Dedifferentiated amniotic fluid mesenchymal stem cell (primary cell): ENCODE measurements around the gene MRPS23.
"Not testable (repeated sequence)": the region's sequence is repeated elsewhere in the genome, so short reads cannot be mapped to it uniquely, and the experiment has no call there.

ENCODE experiments used
- DNase-seq: peaks from one replicate; pipeline ENCODE4 v3.0.0-alpha.2; 2016; ENCODE audit errors: extremely low spot score

The MRPS23 gene

DNA sequence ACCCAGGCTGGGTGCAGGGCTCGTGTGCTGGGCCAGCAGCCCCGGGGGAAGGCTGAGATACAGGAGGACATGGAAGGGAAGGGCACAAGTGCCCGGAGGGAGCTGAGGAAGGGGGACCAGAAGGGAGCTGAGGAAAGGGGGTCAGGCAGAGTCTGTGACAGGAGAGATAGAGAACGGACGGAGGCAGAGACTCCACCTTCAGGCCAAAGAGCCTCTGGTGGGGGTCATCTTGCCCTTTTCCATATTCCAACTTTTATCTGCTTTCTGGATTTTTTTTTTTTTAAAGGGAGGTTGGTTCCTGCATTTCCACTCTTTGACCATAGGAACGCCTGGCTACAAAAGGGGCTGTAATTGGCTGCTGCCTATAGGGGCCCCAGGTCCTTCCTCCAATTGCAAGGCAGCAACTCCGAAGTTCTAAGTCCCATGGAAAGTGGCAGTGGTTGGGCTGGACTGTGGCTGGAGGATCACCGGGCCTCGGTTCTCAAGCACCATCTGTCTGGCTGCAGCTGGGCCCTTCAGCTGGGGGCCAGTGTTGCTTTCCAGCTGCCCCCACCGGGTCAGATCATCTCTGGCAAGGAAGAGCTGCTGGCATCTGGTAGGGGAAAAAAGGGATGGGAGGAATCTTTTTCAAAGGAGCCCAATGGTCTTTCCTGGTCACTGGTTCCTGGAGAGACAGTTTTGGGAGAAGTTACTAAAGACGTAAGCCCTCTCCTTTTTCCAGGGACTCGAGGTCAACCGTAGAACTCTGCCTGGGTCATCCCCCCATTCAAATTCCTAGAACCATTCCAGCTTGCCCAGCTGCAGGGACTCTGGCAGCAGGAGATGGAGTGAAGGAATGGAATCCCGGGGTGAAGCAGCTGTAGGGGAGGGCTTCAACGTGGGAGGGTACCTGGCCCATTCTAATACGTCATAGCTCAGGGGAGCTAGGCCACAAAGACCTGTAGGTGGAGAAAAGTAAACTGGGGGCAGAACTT is 13.1 kb upstream of the MRPS23 start:
- no peak for DNase-seq

DNA sequence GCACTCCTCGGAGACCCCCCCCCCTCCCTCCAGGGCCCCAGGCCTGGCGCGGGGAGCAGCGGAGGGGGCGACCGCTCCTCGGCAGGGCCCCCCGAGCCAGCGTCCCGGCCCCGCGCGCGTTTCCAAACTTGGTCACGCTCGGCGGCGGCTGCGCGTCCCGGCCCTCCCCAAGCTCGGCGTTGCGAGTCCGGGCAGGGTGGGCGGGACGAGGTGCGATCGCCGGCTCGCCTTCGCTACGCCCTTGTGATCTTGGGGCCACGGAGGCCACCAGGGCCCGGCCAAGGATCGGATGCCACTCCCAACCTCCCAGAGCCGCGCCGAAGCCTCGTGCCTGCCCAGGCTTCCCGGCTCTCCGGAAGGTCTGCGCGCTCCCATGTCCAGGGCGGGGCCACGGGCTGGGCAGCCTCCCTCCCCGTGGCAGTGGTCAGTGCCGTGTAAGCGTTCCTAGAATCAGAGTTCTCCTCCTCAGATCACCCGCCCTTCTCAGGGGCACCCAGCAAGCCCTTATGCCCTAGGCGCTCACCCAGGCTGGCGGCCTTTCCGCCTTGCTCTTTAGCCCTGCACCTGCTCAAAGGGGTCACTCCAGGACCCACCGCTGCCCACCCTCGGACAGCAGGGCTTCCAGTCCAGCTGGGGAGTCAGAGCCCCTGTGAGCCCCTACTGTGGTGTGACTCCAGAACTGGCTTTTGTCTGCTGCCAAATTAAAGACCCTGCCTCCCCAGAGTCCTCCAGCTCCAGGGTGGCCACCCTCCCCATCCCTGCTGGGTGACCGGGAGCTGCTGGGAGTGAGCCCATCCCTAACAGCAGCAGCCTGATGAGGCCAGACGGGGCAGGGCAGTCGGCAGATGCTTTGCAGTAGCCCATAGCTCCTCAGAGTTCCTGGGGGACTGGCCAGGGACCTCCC is 12.2 kb upstream of the MRPS23 start:
- no peak for DNase-seq

DNA sequence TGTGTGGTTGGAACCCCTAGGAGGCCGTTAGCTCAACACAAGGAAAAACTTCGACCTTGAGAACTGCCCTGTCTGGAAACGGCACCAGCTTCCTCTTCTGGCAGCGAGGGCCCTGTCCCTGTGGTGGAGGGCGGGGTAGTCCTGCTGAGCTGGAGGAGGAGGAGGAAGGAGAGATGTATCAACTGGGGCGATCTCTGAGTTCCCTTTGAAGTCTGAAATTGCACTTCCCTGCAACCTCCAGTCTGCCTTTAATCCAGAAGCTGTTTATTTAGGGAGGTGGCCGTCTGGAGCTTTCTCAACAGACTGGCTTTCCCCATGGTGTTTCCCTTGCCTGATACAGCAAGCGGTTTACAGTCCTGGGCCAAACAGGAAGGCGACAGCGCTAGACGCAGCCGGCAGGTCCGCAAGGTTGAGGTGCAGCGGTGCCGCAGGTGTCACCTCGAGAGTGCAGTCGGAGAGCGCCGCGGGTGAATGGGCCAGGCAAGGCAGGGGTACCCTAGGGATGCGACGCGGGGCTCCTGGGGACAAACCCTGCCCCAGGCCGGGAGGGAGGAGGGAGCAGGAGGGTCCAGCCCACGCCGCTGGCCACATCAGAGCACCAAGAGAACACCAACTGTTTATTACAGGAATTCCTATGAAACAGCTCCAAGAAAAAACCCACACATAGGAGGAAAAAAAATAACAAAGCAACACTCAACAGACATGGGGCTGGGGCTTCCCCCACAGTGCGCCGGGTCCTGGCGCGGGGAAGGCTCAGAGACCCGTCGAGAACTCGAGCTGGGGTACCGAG is 11.4 kb upstream of the MRPS23 start:
- DNase-seq: no peak

DNA sequence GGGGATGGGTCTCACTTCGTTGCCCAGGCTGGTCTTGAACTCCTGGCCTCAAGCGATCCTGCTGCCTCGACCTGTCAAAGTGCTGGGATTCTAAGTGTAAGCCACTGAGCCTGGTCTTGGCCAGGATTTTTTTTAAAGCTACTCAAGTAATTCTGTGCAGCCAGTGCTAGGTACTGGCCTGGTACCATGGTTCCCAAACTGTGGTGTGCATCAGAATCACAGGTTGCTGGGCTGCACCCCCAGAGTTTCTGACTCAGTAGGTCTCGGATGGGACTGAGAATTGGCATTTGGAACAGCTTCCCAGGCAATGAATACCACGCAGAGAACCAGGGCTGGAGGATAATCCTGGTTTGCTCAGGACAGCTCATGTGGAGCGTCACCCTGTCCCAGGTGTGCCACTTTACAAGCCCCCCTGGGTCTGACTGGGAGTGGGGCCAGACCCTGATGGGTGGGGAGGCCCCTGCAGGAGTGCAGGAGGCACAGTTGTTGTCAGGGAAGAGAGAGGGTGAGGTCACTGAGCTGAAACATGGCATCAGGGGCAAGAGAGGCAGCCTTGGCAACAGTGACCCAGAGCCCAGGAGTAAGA is 10.7 kb upstream of the MRPS23 start:
- no peak for DNase-seq

DNA sequence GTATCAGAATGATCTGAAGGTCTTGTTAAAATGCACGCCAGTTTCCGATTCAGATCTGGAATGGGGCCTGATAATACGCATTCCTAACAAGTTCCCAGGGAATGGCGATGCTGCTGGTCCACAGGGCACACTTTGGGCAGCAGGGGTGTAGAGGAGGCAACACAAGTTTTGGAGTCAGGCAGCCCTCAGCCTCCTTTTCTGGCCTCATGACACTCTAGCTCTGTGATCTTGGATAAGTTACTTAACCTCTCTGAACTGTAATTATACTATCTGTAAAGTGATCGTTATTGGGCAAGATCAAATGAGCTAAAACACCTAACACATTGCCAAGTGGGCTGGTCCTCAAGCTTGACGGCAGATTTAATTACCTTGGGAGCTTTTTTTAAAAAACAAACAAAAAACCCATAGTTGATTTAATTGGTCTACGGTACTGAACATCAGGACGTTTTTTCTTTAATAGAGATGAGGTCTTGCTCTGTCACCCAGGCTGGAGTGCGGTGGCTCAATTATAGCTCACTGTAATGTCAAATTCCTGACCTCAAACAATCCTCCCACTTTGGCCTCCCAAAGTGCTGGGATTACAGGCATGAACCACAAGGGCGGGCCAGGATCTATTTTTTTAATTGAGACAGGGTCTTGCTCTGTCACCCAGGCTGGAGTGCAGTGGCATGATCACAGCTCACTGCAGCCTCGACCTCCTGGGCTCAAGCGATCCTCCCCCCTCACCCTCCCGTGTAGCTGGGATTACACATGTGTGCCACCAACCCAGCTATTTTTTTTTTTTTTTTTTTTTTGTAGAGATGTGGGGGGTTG is 10.0 kb upstream of the MRPS23 start:
- DNase-seq: no peak

DNA sequence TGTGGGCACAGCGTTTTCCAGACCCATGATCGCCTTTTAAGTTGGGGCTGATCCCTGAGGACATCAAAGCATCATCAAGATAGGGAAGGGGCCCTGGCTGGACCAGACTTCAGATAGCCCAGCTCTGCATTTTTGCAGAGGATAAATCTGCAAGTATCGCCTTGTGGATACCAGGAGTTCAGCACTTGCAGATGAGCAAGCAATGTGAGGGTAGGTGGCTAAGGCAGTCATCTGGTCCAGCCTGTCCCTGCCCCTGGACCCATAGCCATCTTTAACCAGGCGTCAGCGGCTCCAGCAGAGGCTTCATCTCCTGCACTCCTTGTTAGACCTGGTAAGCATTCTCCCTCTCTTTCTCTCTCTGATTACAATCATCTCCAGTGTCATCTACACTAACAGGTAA is 9.0 kb upstream of the MRPS23 start:
- no peak for DNase-seq

DNA sequence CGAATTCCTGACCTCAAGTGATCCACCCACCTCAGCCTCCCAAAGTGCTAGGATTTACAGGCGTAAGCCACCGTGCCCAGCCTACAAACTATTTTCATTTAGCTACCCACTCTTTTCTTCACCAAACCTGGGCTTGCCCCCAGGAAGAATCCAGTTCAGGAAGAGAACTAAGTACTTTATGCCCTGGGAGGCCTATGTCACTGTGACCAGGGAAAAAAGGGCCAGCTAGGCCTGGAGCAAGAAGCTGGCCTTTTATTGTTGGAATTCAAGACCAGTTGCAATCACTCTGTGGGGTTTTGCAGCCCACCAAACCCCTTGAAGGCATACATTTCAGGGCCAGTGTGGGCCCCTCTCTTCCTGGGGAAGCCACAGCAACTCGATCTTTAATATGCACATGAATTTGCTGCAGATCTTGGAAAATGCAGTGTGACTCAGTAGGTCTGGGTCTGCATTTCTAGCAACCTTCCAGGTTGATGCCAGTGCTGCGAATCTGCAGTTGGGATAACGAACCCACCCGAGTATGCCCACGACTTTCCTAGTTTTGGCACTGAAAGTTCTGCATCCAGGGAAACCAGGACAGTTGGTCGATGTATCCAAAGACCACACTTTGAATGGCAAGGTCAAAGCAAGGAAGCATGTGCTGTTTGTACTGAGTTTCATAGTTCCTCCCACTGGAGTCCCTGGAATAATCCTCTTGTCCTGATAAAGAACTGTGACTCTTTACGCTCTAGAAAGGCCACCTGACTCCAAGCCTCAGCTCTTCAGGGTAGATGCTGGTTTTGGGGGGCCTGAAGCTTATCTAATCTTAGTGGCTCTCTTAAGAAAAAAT is 7.2 kb upstream of the MRPS23 start:
- DNase-seq: no peak

DNA sequence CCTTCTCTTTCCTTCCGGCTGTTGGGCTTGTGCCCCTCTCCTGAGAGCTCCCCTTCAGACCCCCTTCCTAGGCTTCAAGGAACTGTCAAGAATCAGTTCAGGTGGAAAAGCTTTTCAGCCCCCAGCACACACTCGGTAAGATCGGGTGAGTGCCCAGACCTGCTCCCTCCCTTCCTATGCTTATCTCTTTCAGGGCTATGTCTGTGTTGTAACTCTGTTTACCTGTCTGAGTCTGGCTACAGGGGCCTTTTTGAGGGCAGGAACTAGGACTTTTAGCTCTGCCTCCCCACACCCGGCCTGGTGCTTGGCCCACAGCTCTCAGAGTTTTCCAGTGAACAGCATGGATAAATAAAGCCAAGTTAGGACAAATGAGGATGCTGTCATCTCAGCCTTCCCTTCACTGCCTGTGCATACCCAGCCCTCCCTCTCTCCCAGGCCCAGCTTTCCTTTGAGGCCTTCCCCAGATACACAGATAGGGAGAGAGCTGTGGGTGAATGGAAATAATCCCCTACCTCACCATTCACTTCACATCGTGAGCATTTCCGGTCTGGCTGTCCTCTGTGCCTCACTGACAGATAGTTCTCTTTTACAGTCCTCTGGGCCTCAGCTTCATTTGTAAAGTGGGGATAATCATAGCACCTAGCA is 5.7 kb upstream of the MRPS23 start:
- DNase-seq: no peak

DNA sequence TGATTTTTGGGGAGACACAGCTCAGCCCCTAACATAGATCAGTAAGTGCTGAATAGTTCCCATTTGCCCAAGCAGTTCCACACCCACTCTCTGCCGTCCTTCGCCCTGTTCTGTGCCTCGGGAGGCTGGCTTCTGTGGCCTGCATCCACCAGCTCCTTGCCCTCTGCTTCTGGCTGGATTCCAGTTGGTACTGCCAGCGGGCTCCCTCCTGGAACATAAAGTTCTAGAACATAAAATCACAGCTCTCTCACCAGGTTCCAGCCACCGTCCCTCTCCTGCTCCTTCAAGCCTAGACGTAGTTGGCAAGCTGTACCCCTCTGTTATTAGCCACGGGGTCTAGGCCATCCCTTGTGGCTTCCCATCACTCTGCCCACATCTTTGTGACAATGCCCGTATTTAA is 3.9 kb upstream of the MRPS23 start:
- no peak for DNase-seq

DNA sequence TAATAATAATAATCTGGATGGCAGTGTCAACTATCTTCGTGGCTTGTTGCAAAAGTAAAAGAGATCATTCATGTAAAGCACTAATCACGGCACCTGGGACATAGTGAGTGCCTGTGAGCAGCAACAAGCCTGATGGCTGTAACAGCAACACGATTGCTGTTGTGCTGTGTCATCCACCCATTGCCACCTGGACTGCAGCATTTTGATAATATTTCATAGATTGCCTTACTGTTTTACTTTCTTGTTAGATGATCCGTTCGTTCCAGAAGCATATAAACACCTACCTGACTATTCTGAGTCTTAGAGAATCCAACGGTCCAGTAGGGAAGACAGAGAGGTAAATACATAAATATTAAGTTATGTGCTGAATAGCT is 3.1 kb upstream of the MRPS23 start:
- no peak for DNase-seq

DNA sequence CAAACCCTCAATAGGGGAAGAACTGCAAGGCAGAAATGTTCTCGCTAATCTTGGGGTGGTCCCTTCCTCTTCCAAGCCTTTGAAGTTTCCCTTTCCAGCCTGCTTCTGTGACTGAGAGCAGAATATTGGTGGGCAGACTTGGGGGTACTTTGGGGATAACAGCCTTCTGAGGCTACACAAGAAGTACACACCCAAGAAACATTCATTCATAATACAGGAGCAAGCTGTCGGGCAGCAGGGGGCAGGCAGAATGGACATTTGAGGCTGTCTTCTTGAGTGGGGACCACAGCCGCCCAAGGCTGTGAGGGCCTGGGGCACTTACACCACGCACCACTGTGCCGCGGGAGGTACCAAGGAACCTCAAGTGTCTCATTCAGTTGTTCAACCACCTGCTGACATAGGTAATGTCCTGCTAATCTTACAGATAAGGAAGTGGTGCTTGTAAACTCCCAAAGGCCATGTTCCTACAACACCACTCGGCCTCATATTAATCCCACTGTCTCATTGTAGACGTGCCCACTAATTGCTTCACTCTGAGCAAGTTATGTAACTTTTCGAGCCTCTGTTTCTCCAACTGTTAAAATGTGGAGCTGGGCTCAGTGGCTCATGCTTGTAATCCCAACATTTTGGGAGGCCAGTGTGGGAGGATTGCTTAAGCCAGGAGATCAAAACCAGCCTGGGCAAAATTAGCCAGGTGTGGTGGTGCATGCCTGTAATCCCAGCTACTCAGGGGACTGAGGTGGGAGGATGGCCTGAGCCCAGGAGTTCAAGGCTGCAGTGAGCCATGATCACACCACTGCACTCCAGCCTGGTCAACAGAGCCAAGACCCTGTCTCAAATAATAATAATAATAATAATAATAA is 2.5 kb upstream of the MRPS23 start:
- DNase-seq: no peak

DNA sequence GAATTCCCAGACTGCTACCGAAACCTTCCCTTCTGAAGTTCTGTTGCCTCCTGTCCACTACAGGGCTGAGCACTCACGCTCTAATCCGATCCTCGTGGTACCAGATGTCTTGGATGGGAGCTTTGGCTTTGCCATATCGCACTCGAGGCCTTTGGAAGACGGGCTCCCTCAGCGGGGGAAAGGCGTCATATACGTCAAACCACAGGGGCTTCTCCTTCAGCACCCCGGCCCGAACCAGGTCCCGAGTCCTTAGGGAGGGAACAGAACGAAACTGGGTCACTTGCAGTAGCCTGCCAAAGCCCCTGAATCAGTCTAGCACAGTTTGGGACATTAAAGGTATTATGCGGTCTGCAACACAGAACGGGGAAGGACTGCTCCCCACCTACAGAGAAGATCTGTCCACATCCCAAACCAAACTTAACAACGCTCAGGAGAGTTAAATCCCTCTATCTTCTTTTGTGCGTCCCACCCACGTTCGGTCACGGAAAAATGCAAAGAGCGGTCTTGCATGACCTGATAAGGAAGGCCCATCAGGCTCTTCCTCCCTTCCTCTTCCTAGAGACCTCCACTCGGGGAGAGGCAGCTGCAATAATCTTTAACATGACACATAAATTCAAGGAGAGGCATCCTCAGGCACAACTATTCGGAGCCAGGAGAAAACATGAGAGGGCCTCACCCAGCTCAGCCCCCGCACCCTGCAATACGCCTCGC is 526 bp downstream of the MRPS23 start:
- no peak for DNase-seq

DNA sequence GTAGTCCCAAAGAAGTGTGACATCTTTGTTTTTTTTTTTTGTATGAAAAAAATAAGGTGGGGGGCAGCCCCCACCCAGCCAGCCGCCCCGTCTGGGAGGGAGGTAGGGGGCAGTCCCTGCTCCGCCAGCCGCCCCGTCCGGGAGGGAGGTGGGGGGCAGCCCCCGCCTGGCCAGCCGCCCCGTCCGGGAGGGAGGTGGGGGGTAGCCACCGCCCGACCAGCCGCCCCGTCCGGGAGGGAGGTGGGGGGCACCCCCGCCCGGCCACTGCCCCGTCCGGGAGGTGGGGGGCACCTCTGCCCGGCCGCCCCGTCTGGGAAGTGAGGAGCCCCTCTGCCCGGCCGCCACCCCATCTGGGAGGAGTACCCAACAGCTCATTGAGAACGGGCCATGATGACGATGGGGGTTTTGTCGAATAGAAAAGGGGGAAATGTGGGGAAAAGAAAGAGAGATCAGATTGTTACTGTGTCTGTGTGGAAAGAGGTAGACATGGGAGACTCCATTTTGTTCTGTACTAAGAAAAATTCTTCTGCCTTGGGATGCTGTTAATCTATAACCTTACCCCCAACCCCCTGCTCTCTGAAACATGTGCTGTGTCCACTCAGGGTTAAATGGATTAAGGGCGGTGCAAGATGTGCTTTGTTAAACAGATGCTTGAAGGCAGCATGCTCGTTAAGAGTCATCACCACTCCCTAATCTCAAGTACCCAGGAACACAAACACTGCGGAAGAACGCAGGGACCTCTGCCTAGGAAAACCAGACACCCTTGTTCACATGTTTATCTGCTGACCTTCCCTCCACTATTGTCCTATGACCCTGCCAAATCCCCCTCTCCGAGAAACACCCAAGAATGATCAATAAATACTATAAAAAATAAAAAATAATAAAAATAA is 3.5 kb downstream of the MRPS23 start:
- not testable (repeated sequence) for DNase-seq

DNA sequence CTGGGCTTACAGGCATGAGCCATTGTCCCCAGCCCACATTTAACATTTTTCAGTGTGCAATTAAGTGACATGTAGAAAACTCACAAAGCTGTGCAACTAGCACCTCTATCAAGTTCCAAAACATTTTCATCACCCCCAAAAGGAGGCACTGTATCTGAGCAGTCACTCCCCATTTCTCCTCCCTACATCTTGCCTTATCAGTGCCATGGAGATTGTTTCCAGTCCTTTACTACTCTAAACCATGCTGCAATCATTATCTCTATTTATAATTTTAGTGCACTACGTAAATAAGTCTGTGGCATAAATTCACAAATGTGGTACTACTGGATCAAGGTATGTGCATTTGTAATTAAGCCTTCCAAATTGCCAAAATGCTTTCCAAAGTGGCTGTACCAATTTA is 7.6 kb downstream of the MRPS23 start:
- no peak for DNase-seq

DNA sequence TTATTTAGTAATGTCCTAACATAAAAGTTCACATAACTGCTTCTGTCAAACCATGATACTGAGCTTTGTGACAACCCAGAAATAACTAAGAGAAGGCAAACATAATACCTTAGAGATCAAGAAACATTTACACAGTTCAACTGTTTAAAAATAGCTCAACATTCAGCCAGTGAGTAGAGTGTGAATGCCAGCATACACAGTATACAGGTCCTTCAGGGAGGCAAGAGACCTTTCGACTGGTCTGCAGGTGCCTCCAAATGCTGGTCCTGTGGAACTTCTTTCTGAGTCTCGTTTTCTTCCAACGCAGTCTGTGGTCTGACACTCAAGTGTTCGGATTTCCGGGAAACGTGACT is 10.3 kb downstream of the MRPS23 start:
- DNase-seq: no peak

DNA sequence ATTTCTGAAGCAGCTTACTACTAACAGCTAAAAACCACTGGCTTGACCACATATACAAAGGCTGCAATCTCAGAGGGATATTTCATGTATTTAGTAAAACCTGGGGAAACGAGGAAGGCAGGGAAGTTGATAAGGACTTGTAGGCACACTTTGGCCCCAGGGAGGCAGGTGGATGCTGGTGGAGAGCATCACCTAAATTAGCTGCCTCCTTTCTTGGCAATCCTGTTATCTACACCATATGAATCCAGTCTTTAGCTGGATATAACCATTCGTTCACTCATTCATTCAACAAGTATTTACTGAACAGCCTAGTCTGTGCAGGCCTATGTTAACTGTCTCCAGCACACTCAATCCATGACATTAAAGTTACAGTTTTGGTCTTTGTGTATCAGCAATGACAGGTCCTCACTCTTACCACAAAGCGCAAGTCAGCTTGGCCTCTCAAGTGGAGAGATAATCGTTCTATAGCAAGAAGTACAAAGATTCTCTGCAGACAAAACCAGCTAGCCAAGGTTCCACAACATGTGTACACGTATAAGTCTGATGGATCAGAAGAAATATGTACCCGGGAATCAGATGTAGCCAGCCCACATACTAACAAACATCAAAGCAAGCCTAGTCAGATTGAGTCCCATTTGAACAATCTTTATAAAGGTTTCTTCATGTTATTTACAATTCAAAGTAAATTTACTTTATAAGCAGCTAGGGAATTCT is 10.8 kb downstream of the MRPS23 start:
- DNase-seq: no peak
